Transverse colon (tissue), 4 donors: Measurements from ENCODE around the gene RRAGD.

ENCODE experiments used
- CTCF ChIP-seq, 5 experiments: fragments of 200-600 bp in 3 of 5; fragments of 450-650 bp in 2 of 5; sonication (generic) in 3 of 5; IDR thresholded peaks; 1 replicate in 2 of 5; 2 replicates in 3 of 5; pipeline ENCODE4 v1.5.1; 2016 to 2017; ENCODE audit warnings: antibody characterized with exemption in 5 of 5, inconsistent platforms in 3 of 5, mild to moderate bottlenecking in 2 of 5, moderate library complexity in 1 of 5
- EP300 ChIP-seq: sonication (generic); formaldehyde crosslinking; IDR thresholded peaks from one replicate; pipeline ENCODE4 v1.6.1; 2017; ENCODE audit warnings: antibody characterized with exemption, low read depth
- POLR2A ChIP-seq: fragments of 450-650 bp; IDR thresholded peaks from one replicate; pipeline ENCODE4 v1.6.1; 2016; ENCODE audit warnings: antibody characterized with exemption, mild to moderate bottlenecking, moderate library complexity
- POLR2AphosphoS5 ChIP-seq, 3 donors: sonication (generic); formaldehyde crosslinking; IDR thresholded peaks; one replicate each; pipeline ENCODE4 v1.6.1; 2016; ENCODE audit warnings: antibody characterized with exemption in 3 of 3

- TF ChIP-seq CTCF (IDR thresholded peaks at IDR 0.05) (peak; percentile 64 to 90 (median 80)), POLR2AphosphoS5 (IDR thresholded peaks at IDR 0.05) (no peak), POLR2A (no peak), EP300 (no peak)
Measured at GRCh38 chr6:89368107-89368506, 44.0 kb downstream of the RRAGD start.
